Testis (tissue), 3 donors: ENCODE measurements around the gene REL. TPM values are rescaled to one million over a fixed set of nuclear protein-coding genes. Genes with fewer than 3 reads are reported as not detected.
"Not testable (repeated sequence)": the region's sequence is repeated elsewhere in the genome, so short reads cannot be mapped to it uniquely, and the experiment has no call there.

Source experiments
- DNase-seq: peaks from one replicate; pipeline ENCODE4 v3.0.0-alpha.2; 2019
- H3K27ac ChIP-seq, 2 donors: fragments of 200-600 bp; sonication (generic); one replicate each; pipeline ENCODE4 v1.5.1; 2019
- H3K27me3 ChIP-seq: fragments of 200-600 bp; sonication (generic); one replicate; pipeline ENCODE4 v1.5.1; 2019
- H3K36me3 ChIP-seq: fragments of 200-600 bp; sonication (generic); one replicate; pipeline ENCODE4 v1.5.1; 2017; ENCODE audit warnings: low read depth; ENCODE audit errors: missing control alignments
- H3K4me1 ChIP-seq: fragments of 200-600 bp; sonication (generic); one replicate; pipeline ENCODE4 v1.5.1; 2019
- H3K4me3 ChIP-seq, 2 donors: fragments of 200-600 bp; sonication (generic); one replicate each; pipeline ENCODE4 v1.5.1; 2017 to 2019
- H3K9me3 ChIP-seq: fragments of 200-600 bp; sonication (generic); one replicate; pipeline ENCODE4 v1.5.1; 2017
- CTCF ChIP-seq, 3 experiments: fragments of 450-650 bp in 2 of 3; fragments of 200-600 bp in 1 of 3; sonication (generic) in 1 of 3; IDR thresholded peaks; one replicate each; pipeline ENCODE4 v1.5.1; 2016 to 2019; ENCODE audit warnings: antibody characterized with exemption in 3 of 3, mild to moderate bottlenecking in 2 of 3, moderate library complexity in 1 of 3
- POLR2A ChIP-seq: fragments of 450-650 bp; IDR thresholded peaks from one replicate; pipeline ENCODE4 v1.6.1; 2017; ENCODE audit warnings: antibody characterized with exemption, mild to moderate bottlenecking, moderate library complexity
- WGBS, 2 donors: methylation state at CpG; one replicate each; pipeline ENCODE4 v1.1.5; 2018; 5-methylcytosine and 5-hydroxymethylcytosine counted together
- intact Hi-C: fragments of 100-400 bp; cut with DNase I; formaldehyde crosslinking; loops from one replicate; pipeline ENCODE4 v1.15.1; 2023; ENCODE audit warnings: low total_unique reads
- polyA plus RNA-seq: library from polyadenylated mRNA; stranded (reverse); fragments of 350-450 nt; fragmentation: Illumina TruSeq; extraction: RNeasy Lipid Tissue Mini Kit (QIAGEN cat#74804); gene quantifications from one replicate; pipeline ENCODE4 v1.2.3, GENCODE V29; 2014; ENCODE audit warnings: low read depth, low replicate concordance; ENCODE audit not compliant: insufficient read depth
- total RNA-seq, 2 donors: library from RNA; depleted of rRNA; stranded (reverse); fragments of >200 nt; gene quantifications; one replicate each; pipeline ENCODE4 v1.2.3, GENCODE V29; 2016

Gene REL
- total and polyA plus RNA-seq, 3 donors from 2014 or later, result 4.3 to 33.7 (median 30.5) TPM

DNA sequence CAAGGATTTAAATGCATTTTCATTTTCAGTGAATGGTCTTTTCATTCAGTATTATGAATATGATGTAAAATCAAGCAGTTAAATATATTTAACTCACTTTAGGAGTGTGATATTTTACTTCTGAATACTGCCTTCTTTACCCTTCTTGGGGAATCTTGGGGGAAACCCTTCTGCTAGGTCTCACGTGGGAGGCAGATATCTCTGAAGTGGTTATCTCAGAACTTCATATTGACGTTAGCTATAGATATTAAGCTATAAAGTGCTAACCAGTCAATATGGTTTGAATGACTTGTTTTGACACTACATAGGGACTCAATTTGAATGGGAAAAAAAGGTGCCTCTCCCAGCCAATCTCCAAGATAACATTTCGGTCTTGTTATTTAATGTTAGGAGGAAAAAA, 9.8 kb downstream of the REL start:
- Histone ChIP-seq H3K27ac (no peak overlapping the region), H3K36me3 (no peaks in the 10 kb centered on the region), H3K9me3 (no peaks in the 10 kb centered on the region), H3K27me3 (no peaks in the 10 kb centered on the region), H3K4me3 (no peak overlapping the region), H3K4me1 (no peaks in the 10 kb centered on the region)
- intact Hi-C loops, result no loop called here
- DNase-seq, result no peak
- TF ChIP-seq POLR2A, result no peak
- no peak for TF ChIP-seq CTCF (IDR thresholded peaks at IDR 0.05)
- 67 to 82% methylated on average over 3 of the region's 3 CpGs for WGBS, 2 donors

GRCh38 chr2:60898567-60898966, 17.2 kb downstream of the REL start:
- no peaks in the 10 kb centered on the region for H3K36me3 ChIP-seq
- intact Hi-C loops, result no loop called here
- H3K4me3 ChIP-seq, result no peak overlapping the region
- WGBS, 2 donors, result 91 to 92% methylated on average over 1 of the region's 1 CpG
- H3K27me3 ChIP-seq, result no peaks in the 10 kb centered on the region
- H3K9me3 ChIP-seq, result no peaks in the 10 kb centered on the region
- no peak for TF ChIP-seq CTCF (IDR thresholded peaks at IDR 0.05)
- no peak for TF ChIP-seq POLR2A
- no peak overlapping the region for H3K27ac ChIP-seq
- no peaks in the 10 kb centered on the region for H3K4me1 ChIP-seq
- DNase-seq, result no peak

- Histone ChIP-seq H3K27me3 (no peaks in the 10 kb centered on the region), H3K36me3 (no peaks in the 10 kb centered on the region)
These were observed 18.0 kb downstream of the REL start for GRCh38 chr2:60899230-60899891.

DNA sequence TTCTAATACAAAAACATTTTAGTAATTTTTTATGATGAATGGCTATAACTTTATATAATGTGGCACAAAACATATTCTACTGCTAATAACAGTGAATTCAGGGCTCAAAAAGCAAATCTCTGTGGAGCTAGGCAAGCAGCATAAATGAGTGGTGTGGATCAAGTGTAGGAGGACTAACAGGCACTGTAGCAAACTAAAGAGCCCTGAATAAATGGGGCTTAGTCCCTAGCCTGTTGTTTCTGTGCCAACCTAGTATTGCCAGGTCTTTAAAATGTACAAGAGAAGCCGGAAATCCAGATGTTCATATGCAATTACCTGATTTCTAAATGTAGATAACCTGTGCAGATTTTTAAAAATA, 18.5 kb downstream of the REL start:
- WGBS, 2 donors, result 75 to 77% methylated on average over 1 of the region's 1 CpG
- no peaks in the 10 kb centered on the region for H3K4me1 ChIP-seq
- H3K27me3 ChIP-seq, result no peaks in the 10 kb centered on the region
- H3K27ac ChIP-seq, result no peak overlapping the region
- DNase-seq, result no peak
- H3K4me3 ChIP-seq, result no peak overlapping the region
- no peaks in the 10 kb centered on the region for H3K36me3 ChIP-seq
- intact Hi-C loops, result no loop called here
- no peak for TF ChIP-seq CTCF (IDR thresholded peaks at IDR 0.05)
- no peak for TF ChIP-seq POLR2A
- H3K9me3 ChIP-seq, result no peaks in the 10 kb centered on the region

More at GRCh38 chr2:60899230-60899891, 18.0 kb downstream of the REL start:
- Histone ChIP-seq H3K4me3 (no peak overlapping the region), H3K27ac (no peak overlapping the region), H3K9me3 (no peaks in the 10 kb centered on the region), H3K4me1 (no peaks in the 10 kb centered on the region)
- intact Hi-C loops, result no loop called here
- no peak for TF ChIP-seq POLR2A
- TF ChIP-seq CTCF (IDR thresholded peaks at IDR 0.05), result no peak
- WGBS, 2 donors, result 79 to 85% methylated on average over 6 of the region's 6 CpGs
- DNase-seq, result no peak

- H3K36me3 ChIP-seq, H3K9me3 ChIP-seq, H3K4me3 ChIP-seq, H3K27ac ChIP-seq, H3K4me1 ChIP-seq, DNase-seq, H3K27me3 ChIP-seq, intact Hi-C loops: not testable (repeated sequence)
- 93 to 95% methylated on average over 6 of the region's 6 CpGs for WGBS, 2 donors
These were observed 19.9 kb downstream of the REL start for GRCh38 chr2:60901296-60901695.

- H3K9me3 ChIP-seq, H3K4me3 ChIP-seq, H3K36me3 ChIP-seq, intact Hi-C loops, H3K27ac ChIP-seq, DNase-seq, H3K4me1 ChIP-seq, H3K27me3 ChIP-seq: not testable (repeated sequence)
- 84 to 87% methylated on average over 5 of the region's 5 CpGs for WGBS, 2 donors
These were observed 24.5 kb downstream of the REL start for GRCh38 chr2:60905867-60906266.
